Subcutaneous adipose tissue (tissue), 4 donors: ENCODE results near the gene INVS. TPM values are rescaled to one million over a fixed set of nuclear protein-coding genes. Genes with fewer than 3 reads are reported as not detected.

ENCODE experiments used
- total RNA-seq, 4 donors: library from RNA; depleted of rRNA; stranded (reverse); fragments of >200 nt; gene quantifications; one replicate each; pipeline ENCODE4 v1.1.0, GENCODE V29; 2016
- TF ChIP-seq, protein P1 (sequence below): fragments of 450-650 bp; IDR thresholded peaks from one replicate; pipeline ENCODE4 v1.5.1; 2016; ENCODE audit warnings: low read depth, mild to moderate bottlenecking, control low read depth, antibody characterized with exemption, moderate library complexity

The INVS gene
- total RNA-seq, 4 donors from 2014 or later: 33.0 to 36.4 (median 35.9) TPM

- TF ChIP-seq, protein P1, sequence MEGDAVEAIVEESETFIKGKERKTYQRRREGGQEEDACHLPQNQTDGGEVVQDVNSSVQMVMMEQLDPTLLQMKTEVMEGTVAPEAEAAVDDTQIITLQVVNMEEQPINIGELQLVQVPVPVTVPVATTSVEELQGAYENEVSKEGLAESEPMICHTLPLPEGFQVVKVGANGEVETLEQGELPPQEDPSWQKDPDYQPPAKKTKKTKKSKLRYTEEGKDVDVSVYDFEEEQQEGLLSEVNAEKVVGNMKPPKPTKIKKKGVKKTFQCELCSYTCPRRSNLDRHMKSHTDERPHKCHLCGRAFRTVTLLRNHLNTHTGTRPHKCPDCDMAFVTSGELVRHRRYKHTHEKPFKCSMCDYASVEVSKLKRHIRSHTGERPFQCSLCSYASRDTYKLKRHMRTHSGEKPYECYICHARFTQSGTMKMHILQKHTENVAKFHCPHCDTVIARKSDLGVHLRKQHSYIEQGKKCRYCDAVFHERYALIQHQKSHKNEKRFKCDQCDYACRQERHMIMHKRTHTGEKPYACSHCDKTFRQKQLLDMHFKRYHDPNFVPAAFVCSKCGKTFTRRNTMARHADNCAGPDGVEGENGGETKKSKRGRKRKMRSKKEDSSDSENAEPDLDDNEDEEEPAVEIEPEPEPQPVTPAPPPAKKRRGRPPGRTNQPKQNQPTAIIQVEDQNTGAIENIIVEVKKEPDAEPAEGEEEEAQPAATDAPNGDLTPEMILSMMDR: no peak
These were observed 186.6 kb downstream of the INVS start for GRCh38 chr9:100285601-100286000.

DNA sequence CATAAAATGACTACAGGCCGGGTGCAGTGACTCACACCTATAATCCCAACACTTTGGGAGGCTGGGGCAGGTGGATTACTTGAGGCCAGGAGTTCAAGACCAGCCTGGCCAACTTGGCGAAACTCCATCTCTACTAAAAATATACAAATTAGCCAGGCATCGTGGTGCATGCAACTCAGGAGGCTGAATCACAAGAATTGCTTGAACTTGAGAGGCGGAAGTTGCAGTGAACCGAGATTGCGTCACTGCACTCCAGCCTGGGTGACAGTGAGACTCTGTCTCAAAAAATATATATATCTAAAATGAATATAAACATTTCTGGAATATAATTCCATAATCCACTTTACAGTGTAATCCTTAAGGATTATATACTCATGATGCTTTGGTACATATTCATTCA, 187.2 kb downstream of the INVS start:
- TF ChIP-seq, protein P1: no peak

GRCh38 chr9:100287186-100287585, 188.1 kb downstream of the INVS start:
- TF ChIP-seq, protein P1: no peak

- TF ChIP-seq, protein P1: no peak
These were observed 191.7 kb downstream of the INVS start for GRCh38 chr9:100290714-100291113.

DNA sequence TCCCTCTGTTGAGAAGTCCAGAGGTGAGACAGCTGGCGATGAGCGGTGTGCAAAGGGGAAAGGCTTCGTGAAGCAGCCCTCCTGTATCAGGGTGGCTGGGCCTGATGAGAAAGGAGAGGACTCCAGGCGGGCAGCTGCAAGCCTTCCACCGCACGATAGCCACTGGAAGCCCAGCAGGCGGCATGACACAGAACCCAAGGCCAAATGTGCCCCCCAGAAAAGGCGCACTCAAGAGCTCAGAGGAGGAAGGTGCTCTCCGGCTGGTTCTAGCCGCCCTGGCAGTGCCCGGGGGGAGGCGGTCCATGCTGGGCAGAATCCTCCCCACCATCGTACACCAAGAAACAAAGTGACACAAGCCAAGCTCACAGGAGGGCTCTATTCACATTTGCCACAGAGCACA, 193.4 kb downstream of the INVS start:
- TF ChIP-seq, protein P1: no peak

GRCh38 chr9:100294341-100294740, 195.3 kb downstream of the INVS start:
- TF ChIP-seq, protein P1: no peak

GRCh38 chr9:100294806-100295205, 195.8 kb downstream of the INVS start:
- TF ChIP-seq, protein P1: no peak
